Left ventricle myocardium inferior (tissue), 1 donor: ENCODE results near the gene JKAMP. TPM values are rescaled to one million over a fixed set of nuclear protein-coding genes. Genes with fewer than 3 reads are reported as not detected.

Experiments
- DNase-seq: peaks from one replicate; pipeline ENCODE4 v3.0.0-alpha.2; 2020
- H3K27ac ChIP-seq: fragments of 200-600 bp; replicated peaks from 2 replicates; pipeline ENCODE4 v1.8.0; 2021
- H3K27me3 ChIP-seq: fragments of 200-600 bp; 2 replicates; pipeline ENCODE4 v1.8.0; 2021; ENCODE audit warnings: low read depth
- H3K36me3 ChIP-seq: fragments of 200-600 bp; 2 replicates; pipeline ENCODE4 v1.8.0; 2021
- H3K4me1 ChIP-seq: fragments of 200-600 bp; 2 replicates; pipeline ENCODE4 v1.8.0; 2021
- H3K4me3 ChIP-seq: fragments of 200-600 bp; 2 replicates; pipeline ENCODE4 v1.8.0; 2021; ENCODE audit warnings: mild to moderate bottlenecking, moderate library complexity
- H3K9me3 ChIP-seq: fragments of 200-600 bp; replicated peaks from 2 replicates; pipeline ENCODE4 v1.8.0; 2021
- CTCF ChIP-seq: fragments of 200-600 bp; IDR thresholded peaks from 2 replicates; pipeline ENCODE4 v1.8.0; 2021; ENCODE audit warnings: antibody characterized with exemption, mild to moderate bottlenecking, borderline replicate concordance
- intact Hi-C: fragments of 100-400 bp; cut with micrococcal nuclease; formaldehyde crosslinking; loops from one replicate; pipeline ENCODE4 v1.11.0; 2022
- total RNA-seq: library from RNA; stranded (reverse); fragmentation: NEBNext Ultra II Directional; extraction: Animal tissue kit (Norgen Biotek cat#: 25700); gene quantifications from one replicate; pipeline ENCODE4 v1.2.1, GENCODE V29; 2021
- donor health status: DM: no; HTN: yes; CAD: no; lungs with severe emphysema.

The JKAMP gene
- total RNA-seq, 1 donor from 2014 or later = 23.5 TPM

GRCh38 chr14:59481407-59481806, 2.9 kb upstream of the JKAMP start:
- peaks cover 62% of the 10 kb centered on the region for H3K4me1 ChIP-seq
- no peak overlapping the region for H3K4me3 ChIP-seq
- peak overlapping the region; percentile 93 for H3K27ac ChIP-seq
- no peak for DNase-seq
- peaks cover 11% of the 10 kb centered on the region for H3K36me3 ChIP-seq
- intact Hi-C loops = no loop called here
- H3K27me3 ChIP-seq = no peaks in the 10 kb centered on the region
- no peak for TF ChIP-seq CTCF
- no peaks in the 10 kb centered on the region for H3K9me3 ChIP-seq

- H3K27ac ChIP-seq = peak overlapping the region; percentile 93
- H3K36me3 ChIP-seq = peaks cover 11% of the 10 kb centered on the region
- H3K27me3 ChIP-seq = no peaks in the 10 kb centered on the region
- H3K9me3 ChIP-seq = no peaks in the 10 kb centered on the region
- DNase-seq = no peak
- peaks cover 67% of the 10 kb centered on the region for H3K4me1 ChIP-seq
- TF ChIP-seq CTCF = no peak
- intact Hi-C loops = no loop called here
- peak overlapping the region; percentile 79 for H3K4me3 ChIP-seq
Observed at GRCh38 chr14:59481871-59482540, 2.3 kb upstream of the JKAMP start.

GRCh38 chr14:59482541-59483331, 1.6 kb upstream of the JKAMP start:
- DNase-seq = no peak
- intact Hi-C loops = no loop called here

GRCh38 chr14:59483363-59483762, 954 bp upstream of the JKAMP start:
- H3K27me3 ChIP-seq = no peaks in the 10 kb centered on the region
- no peak for TF ChIP-seq CTCF
- H3K36me3 ChIP-seq = peaks cover 13% of the 10 kb centered on the region
- H3K4me1 ChIP-seq = peaks cover 74% of the 10 kb centered on the region
- H3K4me3 ChIP-seq = peak overlapping the region; percentile 79
- H3K9me3 ChIP-seq = no peaks in the 10 kb centered on the region
- intact Hi-C loops = no loop called here
- no peak for DNase-seq
- H3K27ac ChIP-seq = peak overlapping the region; percentile 93

More at GRCh38 chr14:59482541-59483331, 1.6 kb upstream of the JKAMP start:
- H3K36me3 ChIP-seq = peaks cover 11% of the 10 kb centered on the region
- peaks cover 72% of the 10 kb centered on the region for H3K4me1 ChIP-seq
- H3K27ac ChIP-seq = peak overlapping the region; percentile 93
- peak overlapping the region; percentile 79 for H3K4me3 ChIP-seq
- TF ChIP-seq CTCF = no peak
- no peaks in the 10 kb centered on the region for H3K9me3 ChIP-seq
- H3K27me3 ChIP-seq = no peaks in the 10 kb centered on the region

- Histone ChIP-seq H3K9me3 (no peaks in the 10 kb centered on the region), H3K36me3 (peaks cover 18% of the 10 kb centered on the region), H3K4me3 (peak overlapping the region; percentile 79), H3K4me1 (peaks cover 81% of the 10 kb centered on the region), H3K27me3 (no peaks in the 10 kb centered on the region), H3K27ac (peak overlapping the region; percentile 93)
- no peak for TF ChIP-seq CTCF
- DNase-seq = no peak
- intact Hi-C loops = no loop called here
Observed at GRCh38 chr14:59484639-59485175, 390 bp downstream of the JKAMP start.
